Activated T-helper 17 cell treated with anti-CD3 and anti-CD28 coated beads, Interleukin-2, amount 50 U/mL, for 72 hours (primary cell): ENCODE measurements around the gene HES7. TPM values are rescaled to one million over a fixed set of nuclear protein-coding genes. Genes with fewer than 3 reads are reported as not detected.

Experiments used
- ATAC-seq: fragments of 150-1000 bp; cut with Tn5 transposase; replicated peaks from 2 replicates; pipeline ENCODE4 v1.10.0; 2021; ENCODE audit warnings: mild to moderate bottlenecking, moderate library complexity
- H3K27ac Mint-ChIP-seq: one replicate; pipeline ENCODE4 v1.8.0; 2022; ENCODE audit warnings: mixed read lengths
- H3K27me3 Mint-ChIP-seq: one replicate; pipeline ENCODE4 v1.8.0; 2022; ENCODE audit warnings: mixed read lengths
- H3K36me3 Mint-ChIP-seq: one replicate; pipeline ENCODE4 v1.8.0; 2022; ENCODE audit warnings: low read depth, mild to moderate bottlenecking, mixed read lengths
- H3K4me1 Mint-ChIP-seq: one replicate; pipeline ENCODE4 v1.8.0; 2022; ENCODE audit warnings: mixed read lengths
- H3K4me3 Mint-ChIP-seq: one replicate; pipeline ENCODE4 v1.8.0; 2022; ENCODE audit warnings: mild to moderate bottlenecking, mixed read lengths
- H3K9me3 Mint-ChIP-seq: one replicate; pipeline ENCODE4 v1.8.0; 2022; ENCODE audit warnings: mixed read lengths
- total RNA-seq, 2 donors: library from RNA; stranded (reverse); gene quantifications; one replicate each; pipeline ENCODE4 v1.2.3, GENCODE V29; 2022

Gene HES7
- total RNA-seq, 2 donors from 2014 or later = 2.9 to 10.0 TPM

DNA sequence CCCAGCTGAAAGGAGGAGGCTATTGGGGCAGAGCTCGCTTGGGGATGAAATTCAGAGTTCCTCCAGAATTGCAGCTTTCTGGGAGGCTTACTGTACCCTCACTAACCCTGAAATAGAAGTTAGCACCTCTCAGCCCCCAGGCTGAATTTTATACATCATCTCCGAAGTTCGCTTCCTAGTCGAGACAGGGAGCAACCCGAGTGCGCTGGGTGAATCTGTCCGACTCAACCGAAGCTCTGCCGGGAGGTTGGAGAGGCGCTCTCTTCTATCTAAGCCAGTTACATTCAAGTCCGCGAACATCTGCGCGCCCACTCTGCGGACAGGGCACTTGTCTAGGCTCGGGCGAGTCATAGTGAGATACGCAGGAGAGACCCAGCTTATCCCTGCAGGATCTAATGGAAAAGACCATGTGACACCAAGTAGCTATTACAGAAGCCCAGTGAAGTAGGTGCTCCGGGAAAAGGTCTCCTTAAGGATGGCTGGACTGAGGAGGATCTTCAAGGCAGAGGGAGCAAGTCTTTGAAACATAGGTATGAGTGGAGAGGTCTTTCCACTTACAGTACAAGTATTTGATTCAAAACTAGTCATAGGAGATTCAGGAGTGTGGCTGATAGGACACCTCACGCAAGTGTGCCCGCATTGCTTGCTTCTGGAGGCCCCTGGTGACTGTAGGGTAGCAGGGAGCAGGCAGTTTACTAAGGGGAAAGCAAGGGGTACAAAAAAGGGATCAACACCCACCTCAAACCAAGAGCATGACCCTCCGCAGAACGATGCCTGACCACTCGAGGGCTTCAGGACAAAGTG, 646 bp upstream of the HES7 start:
- Mint-ChIP-seq H3K9me3 (no peaks in the 10 kb centered on the region), H3K4me3 (peak overlapping the region; percentile 95), H3K27me3 (peaks cover 27% of the 10 kb centered on the region), H3K27ac (peak overlapping the region; percentile 99), H3K36me3 (peaks cover 52% of the 10 kb centered on the region), H3K4me1 (peaks cover 57% of the 10 kb centered on the region)
- ATAC-seq = no peak

GRCh38 chr17:8122924-8123694, 797 bp downstream of the HES7 start:
- peak overlapping the region; percentile 67 for H3K27ac Mint-ChIP-seq

GRCh38 chr17:8122422-8122923, 1.4 kb downstream of the HES7 start:
- peaks cover 74% of the 10 kb centered on the region for H3K4me1 Mint-ChIP-seq
- peaks cover 65% of the 10 kb centered on the region for H3K36me3 Mint-ChIP-seq
- H3K9me3 Mint-ChIP-seq = no peaks in the 10 kb centered on the region
- no peak overlapping the region for H3K27ac Mint-ChIP-seq
- no peak for ATAC-seq
- peaks cover 27% of the 10 kb centered on the region for H3K27me3 Mint-ChIP-seq
- peak overlapping the region; percentile 95 for H3K4me3 Mint-ChIP-seq

More at GRCh38 chr17:8122924-8123694, 797 bp downstream of the HES7 start:
- ATAC-seq = no peak
- peaks cover 68% of the 10 kb centered on the region for H3K4me1 Mint-ChIP-seq
- peaks cover 27% of the 10 kb centered on the region for H3K27me3 Mint-ChIP-seq
- H3K9me3 Mint-ChIP-seq = no peaks in the 10 kb centered on the region
- peaks cover 65% of the 10 kb centered on the region for H3K36me3 Mint-ChIP-seq
- H3K4me3 Mint-ChIP-seq = peak overlapping the region; percentile 95

DNA sequence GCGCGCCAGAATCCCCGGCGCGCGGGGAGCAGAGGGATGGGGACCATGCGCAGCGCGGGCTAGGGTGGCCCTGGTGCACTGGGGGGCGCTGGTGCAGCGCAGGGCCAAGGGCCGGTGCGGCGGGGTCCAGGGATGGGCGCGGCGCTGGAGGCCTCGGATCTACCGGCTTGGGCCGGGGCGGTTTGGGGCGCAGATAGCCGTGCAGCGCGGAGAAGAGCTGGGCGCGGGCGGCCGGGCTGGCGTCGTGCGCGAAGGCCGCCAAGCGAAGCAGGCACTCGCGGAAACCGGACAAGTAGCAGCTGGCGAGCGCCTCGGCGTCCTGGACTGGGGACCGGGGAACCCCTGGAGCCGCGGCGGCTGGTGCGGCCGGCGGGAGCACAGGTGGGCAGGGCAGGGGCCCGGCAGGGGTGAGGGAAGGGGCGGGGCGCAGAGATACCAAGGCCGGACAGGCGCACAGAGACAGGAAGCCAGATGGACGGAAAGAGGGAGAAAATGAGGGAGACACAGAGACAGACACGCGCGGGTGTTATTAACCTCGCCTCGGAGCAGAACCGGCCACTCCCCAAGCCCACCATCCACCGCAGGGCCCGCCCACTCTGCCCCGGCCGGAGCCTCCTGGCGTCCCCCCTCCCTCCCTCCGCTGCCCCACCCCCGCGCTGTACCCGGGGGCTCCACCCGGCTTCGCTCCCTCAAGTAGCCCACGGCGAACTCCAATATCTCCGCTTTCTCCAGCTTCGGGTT, 2.1 kb downstream of the HES7 start:
- H3K4me1 Mint-ChIP-seq = peaks cover 68% of the 10 kb centered on the region
- ATAC-seq = peak; percentile 4
- H3K27me3 Mint-ChIP-seq = peaks cover 22% of the 10 kb centered on the region
- peak overlapping the region; percentile 95 for H3K4me3 Mint-ChIP-seq
- no peak overlapping the region for H3K27ac Mint-ChIP-seq
- peaks cover 64% of the 10 kb centered on the region for H3K36me3 Mint-ChIP-seq
- H3K9me3 Mint-ChIP-seq = no peaks in the 10 kb centered on the region

DNA sequence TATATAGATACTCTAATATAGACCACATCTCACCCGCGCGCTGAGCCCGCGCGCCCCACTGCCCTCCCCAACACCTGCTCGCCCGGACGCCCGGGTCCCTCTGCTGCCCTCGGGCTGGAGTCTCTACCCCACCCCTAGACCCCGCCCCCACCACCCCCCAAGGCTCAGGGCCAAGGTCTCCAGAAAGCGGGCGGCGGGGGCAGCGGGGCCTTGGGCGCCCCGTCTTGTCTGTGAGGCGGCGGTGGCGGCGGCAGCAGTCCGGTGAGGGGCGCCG, 2.6 kb downstream of the HES7 start:
- Mint-ChIP-seq H3K4me1 (peaks cover 64% of the 10 kb centered on the region), H3K4me3 (peak overlapping the region; percentile 95), H3K36me3 (peaks cover 59% of the 10 kb centered on the region), H3K27me3 (peaks cover 25% of the 10 kb centered on the region), H3K9me3 (no peaks in the 10 kb centered on the region), H3K27ac (peak overlapping the region; percentile 100)
- ATAC-seq = no peak

DNA sequence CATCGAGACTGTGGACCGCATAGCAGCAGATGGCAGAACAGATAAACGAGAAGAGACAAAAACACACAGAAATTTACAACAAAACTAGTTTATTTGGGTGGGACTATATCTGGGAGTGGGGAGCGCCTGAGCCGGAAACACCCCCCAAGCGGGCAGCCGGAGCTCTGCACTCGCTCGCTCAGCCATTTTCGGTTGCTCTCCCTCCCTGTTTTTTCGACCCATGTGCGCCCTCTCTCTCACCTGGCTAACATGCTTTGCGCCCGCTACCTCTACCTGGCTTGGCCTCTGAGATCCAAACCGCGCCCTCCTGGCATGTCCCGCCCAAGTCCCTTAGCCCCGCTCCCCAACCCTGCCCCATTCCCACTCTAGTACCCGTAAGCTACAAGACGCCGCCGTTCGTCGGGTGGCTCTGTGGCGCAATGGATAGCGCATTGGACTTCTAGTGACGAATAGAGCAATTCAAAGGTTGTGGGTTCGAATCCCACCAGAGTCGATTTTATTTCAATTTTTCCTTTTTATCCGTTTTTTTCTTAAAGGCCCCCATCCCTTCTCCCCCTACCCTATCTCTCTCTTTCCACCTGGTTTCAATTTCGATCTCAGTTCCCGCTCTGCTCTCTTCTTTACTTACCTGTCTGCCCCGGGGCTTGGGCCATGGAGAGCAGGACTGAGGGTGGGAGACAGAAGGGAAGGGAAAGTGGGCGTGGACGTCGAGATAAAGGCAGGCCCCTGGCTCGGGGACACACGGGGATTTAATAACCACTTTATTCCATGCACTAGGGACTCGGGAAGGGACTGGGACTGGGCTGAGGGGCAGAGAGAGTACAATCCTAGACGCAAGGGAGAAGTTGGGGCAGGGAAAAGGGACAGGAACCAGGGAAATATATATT, 3.1 kb downstream of the HES7 start:
- Mint-ChIP-seq H3K9me3 (no peaks in the 10 kb centered on the region), H3K4me3 (peak overlapping the region; percentile 95), H3K4me1 (peaks cover 58% of the 10 kb centered on the region), H3K36me3 (peaks cover 53% of the 10 kb centered on the region), H3K27ac (peak overlapping the region; percentile 100), H3K27me3 (peaks cover 27% of the 10 kb centered on the region)
- peak; percentile 10 for ATAC-seq

- H3K4me3 Mint-ChIP-seq = peak overlapping the region; percentile 95
- peaks cover 33% of the 10 kb centered on the region for H3K27me3 Mint-ChIP-seq
- H3K36me3 Mint-ChIP-seq = peaks cover 44% of the 10 kb centered on the region
- peaks cover 51% of the 10 kb centered on the region for H3K4me1 Mint-ChIP-seq
- peak overlapping the region; percentile 100 for H3K27ac Mint-ChIP-seq
- H3K9me3 Mint-ChIP-seq = no peaks in the 10 kb centered on the region
- peak; percentile 52 for ATAC-seq
These were observed 4.1 kb downstream of the HES7 start for GRCh38 chr17:8119581-8120519.

DNA sequence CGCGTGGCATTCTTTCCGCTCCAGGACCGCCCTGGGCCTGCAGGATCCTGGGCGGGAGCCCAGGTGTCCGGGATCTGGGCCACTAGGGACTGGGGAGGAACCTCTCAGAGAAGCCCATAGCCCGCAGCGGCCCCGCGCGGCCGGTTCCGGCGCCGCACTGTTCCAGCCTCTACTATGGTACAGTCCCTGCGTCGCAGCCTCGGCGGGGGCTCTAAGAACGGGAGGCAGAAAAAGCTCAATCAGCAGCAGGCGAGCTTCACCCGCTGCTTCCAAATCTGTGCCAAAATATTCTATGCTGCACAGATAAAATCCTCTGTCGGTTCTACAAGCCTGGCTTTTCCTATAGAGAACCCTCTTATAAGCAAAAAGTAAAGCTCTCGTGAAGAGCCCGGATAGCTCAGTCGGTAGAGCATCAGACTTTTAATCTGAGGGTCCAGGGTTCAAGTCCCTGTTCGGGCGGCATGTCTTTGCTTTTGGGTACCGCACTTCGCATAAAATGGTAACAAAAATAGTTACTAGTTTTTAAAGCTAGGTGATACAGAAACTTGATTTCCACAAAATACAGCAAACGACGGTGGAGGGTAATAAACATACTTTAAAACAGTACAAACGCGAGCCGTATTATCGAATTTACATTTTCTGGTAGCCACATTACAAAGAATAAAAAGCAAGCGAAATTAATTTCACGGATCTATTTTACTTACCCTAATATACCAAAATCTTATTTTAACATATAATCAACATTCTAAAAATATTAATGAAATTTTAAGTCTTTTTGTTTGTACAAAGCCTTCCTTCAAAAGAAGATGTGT, 4.9 kb downstream of the HES7 start:
- ATAC-seq = peak; percentile 65
- H3K9me3 Mint-ChIP-seq = no peaks in the 10 kb centered on the region
- peak overlapping the region; percentile 95 for H3K4me3 Mint-ChIP-seq
- H3K27ac Mint-ChIP-seq = peak overlapping the region; percentile 100
- peaks cover 33% of the 10 kb centered on the region for H3K27me3 Mint-ChIP-seq
- H3K4me1 Mint-ChIP-seq = peaks cover 43% of the 10 kb centered on the region
- peaks cover 39% of the 10 kb centered on the region for H3K36me3 Mint-ChIP-seq

DNA sequence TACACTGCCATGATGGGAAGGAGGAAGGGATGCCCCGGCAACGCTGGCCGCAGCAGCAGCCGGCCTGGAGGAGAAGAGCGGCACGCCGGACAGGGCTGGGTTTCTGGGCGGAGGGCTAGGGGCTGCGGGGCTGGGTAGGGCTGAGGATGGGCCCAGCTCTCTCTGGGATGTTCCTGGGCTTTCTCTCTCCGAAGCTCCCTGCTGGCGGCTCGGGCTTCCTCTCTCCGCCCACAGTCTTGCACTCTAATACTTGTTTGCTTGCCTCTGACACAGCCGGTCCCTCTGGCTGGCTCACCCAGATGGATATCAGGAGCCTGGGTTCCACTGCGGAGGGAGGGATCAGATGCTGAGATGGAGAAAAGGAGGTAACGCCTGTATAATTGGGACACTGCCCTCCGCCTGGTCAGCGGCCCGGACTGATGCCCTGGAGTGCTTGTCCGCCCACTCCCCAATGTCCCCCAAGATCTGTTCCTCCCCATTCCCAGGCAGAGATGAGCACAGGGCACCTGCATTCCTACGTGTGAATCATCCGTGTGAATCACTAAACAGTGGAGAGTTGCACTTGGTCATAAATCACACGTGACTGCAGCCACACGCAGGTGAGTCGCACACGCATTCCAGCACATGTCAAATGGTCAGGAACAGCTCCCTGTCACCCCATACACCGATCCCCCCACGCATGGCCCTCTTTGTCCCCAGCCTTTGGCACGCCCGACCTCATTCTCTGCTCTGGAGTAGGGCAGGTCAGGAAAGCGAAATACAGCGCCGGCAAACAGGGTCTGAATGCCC, 5.7 kb downstream of the HES7 start, which contains the start of gene ALOXE3:
Gene ALOXE3 (minus strand): TSS at position 535 of the 789 bp plus-strand sequence. CDS start 524 bp downstream, at position 11.
- H3K36me3 Mint-ChIP-seq = peaks cover 33% of the 10 kb centered on the region
- H3K4me1 Mint-ChIP-seq = peaks cover 36% of the 10 kb centered on the region
- no peaks in the 10 kb centered on the region for H3K9me3 Mint-ChIP-seq
- H3K4me3 Mint-ChIP-seq = peak within 1 kb of the TSS; percentile 95
- H3K27ac Mint-ChIP-seq = peak within 1 kb of the TSS; percentile 100
- H3K27me3 Mint-ChIP-seq = peaks cover 31% of the 10 kb centered on the region
- peak; percentile 39 for ATAC-seq

DNA sequence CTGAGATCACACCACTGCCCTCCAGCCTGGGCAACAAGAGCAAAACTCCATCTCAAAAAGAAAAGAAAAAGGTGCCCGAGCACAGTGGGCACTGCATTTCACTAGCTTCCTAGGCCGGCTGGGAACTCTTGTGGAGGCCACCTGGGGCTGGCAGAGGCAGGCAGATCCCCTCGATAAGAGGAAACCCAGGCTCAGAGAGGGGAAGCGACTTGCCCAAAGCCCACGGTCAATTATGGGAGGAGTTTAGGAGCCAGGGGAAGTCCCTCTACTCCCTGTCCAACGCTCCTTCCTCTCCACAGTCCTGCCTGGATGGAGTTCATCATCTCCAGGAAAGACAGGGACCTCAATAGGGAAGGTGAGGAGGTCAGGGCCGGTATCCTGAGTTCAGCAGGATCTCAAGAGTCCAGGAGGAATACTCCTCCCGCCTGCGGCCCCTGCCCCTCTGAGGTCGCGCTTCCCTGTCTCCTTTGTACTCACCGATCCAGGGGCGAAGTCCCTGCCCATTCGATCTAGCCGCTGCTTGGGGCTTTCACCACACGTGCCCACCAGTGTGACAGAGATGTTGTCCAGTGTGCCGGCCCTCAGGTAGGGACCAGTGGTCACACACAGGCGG, 6.4 kb downstream of the HES7 start:
- H3K36me3 Mint-ChIP-seq = peaks cover 30% of the 10 kb centered on the region
- H3K9me3 Mint-ChIP-seq = no peaks in the 10 kb centered on the region
- peaks cover 29% of the 10 kb centered on the region for H3K27me3 Mint-ChIP-seq
- peak overlapping the region; percentile 95 for H3K4me3 Mint-ChIP-seq
- peak overlapping the region; percentile 100 for H3K27ac Mint-ChIP-seq
- ATAC-seq = no peak
- H3K4me1 Mint-ChIP-seq = peaks cover 33% of the 10 kb centered on the region

- H3K27me3 Mint-ChIP-seq = peaks cover 27% of the 10 kb centered on the region
- H3K4me3 Mint-ChIP-seq = peak overlapping the region; percentile 95
- H3K27ac Mint-ChIP-seq = no peak overlapping the region
These were observed 7.1 kb downstream of the HES7 start for GRCh38 chr17:8116776-8117175.

More at GRCh38 chr17:8116776-8117175, 7.1 kb downstream of the HES7 start:
- H3K4me1 Mint-ChIP-seq = peaks cover 33% of the 10 kb centered on the region
- peaks cover 30% of the 10 kb centered on the region for H3K36me3 Mint-ChIP-seq
- no peaks in the 10 kb centered on the region for H3K9me3 Mint-ChIP-seq
- no peak for ATAC-seq
